GM21447 (cell line): Measurements from ENCODE around the gene SLC9A5.
A peak's percentile ranks its signal among the peaks of the same experiment; 100 is the strongest.

Experiments
- ATAC-seq: cut with Tn5 transposase; IDR thresholded peaks from one replicate; pipeline ENCODE4 v1.9.1; 2021; ENCODE audit not compliant: unreplicated experiment

Gene SLC9A5

GRCh38 chr16:67256701-67257230 lies 8.0 kb downstream of the SLC9A5 start:
- ATAC-seq: no peak

GRCh38 chr16:67257486-67258160 lies 8.8 kb downstream of the SLC9A5 start:
- no peak for ATAC-seq

GRCh38 chr16:67258161-67258835 lies 9.5 kb downstream of the SLC9A5 start:
- no peak for ATAC-seq

- no peak for ATAC-seq
These were observed 10.9 kb downstream of the SLC9A5 start for GRCh38 chr16:67259705-67260104.

- ATAC-seq: peak; percentile 53
These were observed 11.8 kb downstream of the SLC9A5 start for GRCh38 chr16:67260426-67261063.

- no peak for ATAC-seq
These were observed 14.4 kb downstream of the SLC9A5 start for GRCh38 chr16:67263201-67263600.

GRCh38 chr16:67264277-67264676 lies 15.5 kb downstream of the SLC9A5 start:
- ATAC-seq: no peak

- no peak for ATAC-seq
These were observed 16.1 kb downstream of the SLC9A5 start for GRCh38 chr16:67264866-67265265.

- no peak for ATAC-seq
These were observed 17.1 kb downstream of the SLC9A5 start for GRCh38 chr16:67265834-67266233.

GRCh38 chr16:67268136-67268579 lies 19.4 kb downstream of the SLC9A5 start:
- no peak for ATAC-seq

GRCh38 chr16:67269766-67270165 lies 21.0 kb downstream of the SLC9A5 start:
- ATAC-seq: no peak

GRCh38 chr16:67270931-67271338 lies 22.2 kb downstream of the SLC9A5 start:
- no peak for ATAC-seq

GRCh38 chr16:67271446-67271845 lies 22.7 kb downstream of the SLC9A5 start:
- ATAC-seq: no peak

GRCh38 chr16:67275321-67275720 lies 26.5 kb downstream of the SLC9A5 start:
- ATAC-seq: no peak

GRCh38 chr16:67277294-67277998 lies 28.7 kb downstream of the SLC9A5 start:
- no peak for ATAC-seq

GRCh38 chr16:67277999-67278772 lies 29.4 kb downstream of the SLC9A5 start:
- no peak for ATAC-seq

GRCh38 chr16:67278773-67279295 lies 30.1 kb downstream of the SLC9A5 start:
- ATAC-seq: peak; percentile 36

GRCh38 chr16:67279296-67280089 lies 30.7 kb downstream of the SLC9A5 start, which contains the start of gene PLEKHG4:
TSS of gene PLEKHG4 (plus strand) at chr16:67279532. CDS start at chr16:67280045, 513 bp downstream.
- peak; percentile 63 for ATAC-seq
